ENCODE measurements around the gene PDE4C. TPM values are rescaled to one million over a fixed set of nuclear protein-coding genes. Genes with fewer than 3 reads are reported as not detected.

The PDE4C gene
- total RNA-seq, 1 donor from 2014 or later = 2.1 TPM

DNA sequence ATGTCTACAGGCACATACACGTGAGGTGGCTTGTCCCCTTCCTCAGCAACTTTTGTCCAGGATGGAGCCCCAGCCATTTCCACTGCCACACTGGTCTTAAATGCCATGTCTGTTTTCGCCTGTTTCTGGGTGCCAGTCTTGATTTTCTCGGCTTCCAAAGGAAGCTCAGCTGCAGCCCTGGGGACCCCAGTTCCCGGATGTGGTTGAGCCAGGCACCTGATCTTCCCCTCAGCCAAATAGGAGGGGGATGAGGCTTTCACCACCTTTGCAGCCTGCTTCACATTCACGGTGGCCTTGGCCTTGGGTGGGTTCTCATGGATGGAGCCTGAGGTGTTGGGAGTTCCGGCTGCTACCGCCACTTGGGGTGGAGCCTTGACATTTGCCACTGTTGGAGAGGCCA is 39.3 kb upstream of the PDE4C start:
- H3K9ac ChIP-seq (ENCODE audit: low read depth in 1 of 3, low read length in 3 of 3) = no peak overlapping the region
- H3K4me3 ChIP-seq (ENCODE audit: low read length in 3 of 3) = no peak overlapping the region
- no peak overlapping the region for H3K27ac ChIP-seq (ENCODE audit: low read depth, low read length)
- H3K27me3 ChIP-seq (ENCODE audit: control insufficient read depth in 3 of 3, insufficient read depth in 3 of 3, low read length in 3 of 3) = no peaks in the 10 kb centered on the region
- no peaks in the 10 kb centered on the region for H3K9me3 ChIP-seq (ENCODE audit: control insufficient read depth in 3 of 3, low read length in 3 of 3)
- H3K36me3 ChIP-seq (ENCODE audit: control insufficient read depth in 3 of 3, insufficient read depth in 3 of 3, low read length in 3 of 3) = peaks cover 14 to 34% (median 31%) of the 10 kb centered on the region in 3 donors
- peaks cover 0 to 11% (median 7%) of the 10 kb centered on the region in 3 donors for H3K4me1 ChIP-seq (ENCODE audit: control insufficient read depth in 3 of 3, insufficient read depth in 3 of 3, low read length in 3 of 3)

DNA sequence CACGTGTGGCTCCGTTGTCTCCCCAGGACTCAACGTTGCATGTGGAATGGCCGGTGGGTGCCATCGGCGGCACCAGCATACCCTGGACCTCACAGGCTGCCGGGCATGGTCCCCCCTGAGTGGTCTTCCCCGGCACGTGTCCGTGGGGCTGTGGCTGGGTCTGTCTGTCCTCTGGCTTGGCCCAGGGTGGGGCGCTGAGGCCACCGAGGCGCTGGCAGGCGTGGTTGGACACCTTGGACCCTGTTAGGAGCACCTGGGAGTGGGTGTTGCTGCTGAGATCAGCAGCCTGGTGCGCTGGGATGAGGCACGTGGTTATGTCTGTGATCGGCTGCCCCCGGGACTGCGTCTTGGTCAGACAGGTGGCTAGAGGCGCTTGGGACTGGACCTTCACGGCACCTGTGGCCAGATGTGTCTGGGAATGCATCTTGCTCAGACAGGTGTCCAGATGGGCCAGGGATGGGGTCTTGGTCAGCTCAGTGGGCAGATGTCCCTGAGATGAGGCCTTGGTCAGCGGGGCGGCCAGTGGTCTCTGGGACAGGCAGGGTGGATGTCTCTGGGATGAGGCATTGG is 38.8 kb upstream of the PDE4C start:
- no peaks in the 10 kb centered on the region for H3K9me3 ChIP-seq (ENCODE audit: control insufficient read depth in 3 of 3, low read length in 3 of 3)
- H3K9ac ChIP-seq (ENCODE audit: low read depth in 1 of 3, low read length in 3 of 3) = peak overlapping the region in 1 of 3 donors; percentile 45
- H3K27ac ChIP-seq (ENCODE audit: low read depth, low read length) = no peak overlapping the region
- peaks cover 14 to 34% (median 31%) of the 10 kb centered on the region in 3 donors for H3K36me3 ChIP-seq (ENCODE audit: control insufficient read depth in 3 of 3, insufficient read depth in 3 of 3, low read length in 3 of 3)
- H3K27me3 ChIP-seq (ENCODE audit: control insufficient read depth in 3 of 3, insufficient read depth in 3 of 3, low read length in 3 of 3) = no peaks in the 10 kb centered on the region
- no peak overlapping the region for H3K4me3 ChIP-seq (ENCODE audit: low read length in 3 of 3)
- peaks cover 0 to 11% (median 7%) of the 10 kb centered on the region in 3 donors for H3K4me1 ChIP-seq (ENCODE audit: control insufficient read depth in 3 of 3, insufficient read depth in 3 of 3, low read length in 3 of 3)

DNA sequence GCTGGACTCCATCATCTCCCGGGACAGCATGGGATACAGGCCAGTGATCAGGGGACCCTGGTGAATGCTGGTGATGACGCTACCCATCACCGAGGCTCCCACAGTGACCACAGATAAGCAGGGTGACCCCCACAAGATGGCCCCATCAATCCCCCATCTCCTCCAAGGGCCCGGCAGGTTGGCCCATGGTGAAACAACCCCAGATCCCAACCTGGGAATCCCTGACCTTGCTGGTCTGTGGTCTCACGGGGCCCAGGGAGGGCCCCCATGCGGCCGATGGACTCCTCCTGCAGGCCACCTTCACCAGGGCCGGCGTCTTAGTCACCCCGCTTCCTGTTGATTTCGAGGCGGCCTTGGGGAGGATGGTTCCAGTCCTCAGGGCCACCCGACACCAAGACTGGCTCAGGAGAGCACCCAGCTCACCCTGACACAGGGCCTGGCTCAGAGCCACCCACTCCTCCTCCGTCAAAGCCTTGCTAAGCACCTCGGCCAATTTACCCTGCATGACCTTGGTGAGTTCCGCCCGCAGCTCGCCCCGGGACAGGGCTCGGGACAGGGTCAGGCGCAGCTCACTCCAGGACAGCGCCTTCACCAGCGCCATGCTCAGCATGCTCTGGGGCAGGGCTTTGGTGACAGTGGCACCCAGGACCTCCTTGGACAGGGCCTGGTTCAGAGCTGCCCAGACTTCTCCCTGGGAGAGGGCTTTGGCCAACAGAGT is 38.1 kb upstream of the PDE4C start:
- Histone ChIP-seq H3K4me1 (ENCODE audit: control insufficient read depth in 3 of 3, insufficient read depth in 3 of 3, low read length in 3 of 3) (peaks cover 0 to 11% (median 7%) of the 10 kb centered on the region in 3 donors), H3K4me3 (ENCODE audit: low read length in 3 of 3) (peak overlapping the region in 1 of 3 donors; percentile 13), H3K9ac (ENCODE audit: low read depth in 1 of 3, low read length in 3 of 3) (peak overlapping the region in 1 of 3 donors; percentile 45), H3K27me3 (ENCODE audit: control insufficient read depth in 3 of 3, insufficient read depth in 3 of 3, low read length in 3 of 3) (no peaks in the 10 kb centered on the region), H3K27ac (ENCODE audit: low read depth, low read length) (no peak overlapping the region), H3K9me3 (ENCODE audit: control insufficient read depth in 3 of 3, low read length in 3 of 3) (no peaks in the 10 kb centered on the region), H3K36me3 (ENCODE audit: control insufficient read depth in 3 of 3, insufficient read depth in 3 of 3, low read length in 3 of 3) (peaks cover 14 to 33% (median 31%) of the 10 kb centered on the region in 3 donors)

DNA sequence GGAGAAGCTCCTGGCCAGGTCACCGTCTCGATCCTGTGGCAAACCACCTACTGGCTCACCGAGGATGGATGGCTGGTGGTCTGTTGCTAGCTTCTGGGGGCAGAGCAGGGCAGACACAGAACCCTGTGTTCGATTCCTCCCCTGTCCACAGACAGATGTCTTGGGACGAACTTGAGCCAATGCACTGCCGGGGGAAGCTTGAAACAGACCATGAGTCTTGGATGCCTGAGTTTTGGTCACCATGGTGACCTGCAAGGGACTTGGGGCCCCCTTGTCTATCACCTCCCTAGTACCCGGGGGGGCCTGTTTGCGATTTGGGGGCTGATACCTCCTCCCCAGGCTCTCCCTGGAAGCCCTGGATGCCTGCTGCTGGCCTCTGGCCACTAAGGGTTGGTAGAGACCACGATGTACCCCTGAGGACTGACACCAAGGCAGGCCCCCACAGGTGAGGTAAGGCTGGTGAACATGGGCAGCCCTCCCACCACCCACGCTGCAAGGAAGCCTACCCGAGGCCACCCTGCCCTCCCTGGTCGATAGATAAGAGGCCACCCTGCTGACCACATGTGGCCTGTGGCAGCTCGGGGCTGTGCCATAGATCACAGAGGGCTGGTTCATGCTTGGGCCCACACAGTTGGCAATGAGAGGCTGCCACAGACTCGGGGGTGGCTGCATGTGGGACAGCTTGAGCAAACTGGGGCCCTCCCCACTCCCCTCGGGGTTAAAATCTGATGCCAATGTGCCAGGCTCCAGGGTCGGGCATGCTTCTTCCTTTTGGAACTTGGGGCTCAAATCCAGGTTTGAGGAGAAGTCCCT is 37.3 kb upstream of the PDE4C start:
- peaks cover 14 to 31% (median 31%) of the 10 kb centered on the region in 3 donors for H3K36me3 ChIP-seq (ENCODE audit: control insufficient read depth in 3 of 3, insufficient read depth in 3 of 3, low read length in 3 of 3)
- no peak overlapping the region for H3K9ac ChIP-seq (ENCODE audit: low read depth in 1 of 3, low read length in 3 of 3)
- peaks cover 0 to 11% (median 7%) of the 10 kb centered on the region in 3 donors for H3K4me1 ChIP-seq (ENCODE audit: control insufficient read depth in 3 of 3, insufficient read depth in 3 of 3, low read length in 3 of 3)
- no peaks in the 10 kb centered on the region for H3K27me3 ChIP-seq (ENCODE audit: control insufficient read depth in 3 of 3, insufficient read depth in 3 of 3, low read length in 3 of 3)
- no peak overlapping the region for H3K4me3 ChIP-seq (ENCODE audit: low read length in 3 of 3)
- H3K27ac ChIP-seq (ENCODE audit: low read depth, low read length) = no peak overlapping the region
- H3K9me3 ChIP-seq (ENCODE audit: control insufficient read depth in 3 of 3, low read length in 3 of 3) = no peaks in the 10 kb centered on the region

DNA sequence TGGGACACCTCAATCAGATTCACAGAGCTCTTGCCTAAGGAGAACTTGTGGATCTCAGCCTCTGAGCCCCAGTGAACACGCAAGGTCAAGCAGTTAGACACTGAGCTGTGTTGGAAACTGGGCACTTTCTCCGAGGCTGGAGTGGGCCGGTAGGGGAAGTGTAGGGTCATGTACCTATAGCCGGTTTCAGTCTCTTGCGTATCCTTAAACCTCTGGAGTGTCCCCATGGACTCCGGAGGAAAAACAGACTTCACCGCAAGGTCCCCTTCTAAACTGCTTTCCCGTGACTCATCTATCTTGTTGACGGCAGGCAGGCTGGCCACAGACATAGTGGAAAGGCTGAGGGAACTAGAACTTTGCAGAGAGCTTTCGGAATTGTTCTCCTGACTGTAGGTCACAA is 36.7 kb upstream of the PDE4C start:
- Histone ChIP-seq H3K27ac (ENCODE audit: low read depth, low read length) (no peak overlapping the region), H3K36me3 (ENCODE audit: control insufficient read depth in 3 of 3, insufficient read depth in 3 of 3, low read length in 3 of 3) (peaks cover 14 to 31% (median 26%) of the 10 kb centered on the region in 3 donors), H3K4me1 (ENCODE audit: control insufficient read depth in 3 of 3, insufficient read depth in 3 of 3, low read length in 3 of 3) (peaks cover 0 to 11% (median 7%) of the 10 kb centered on the region in 3 donors), H3K27me3 (ENCODE audit: control insufficient read depth in 3 of 3, insufficient read depth in 3 of 3, low read length in 3 of 3) (no peaks in the 10 kb centered on the region), H3K9ac (ENCODE audit: low read depth in 1 of 3, low read length in 3 of 3) (no peak overlapping the region), H3K4me3 (ENCODE audit: low read length in 3 of 3) (no peak overlapping the region), H3K9me3 (ENCODE audit: control insufficient read depth in 3 of 3, low read length in 3 of 3) (no peaks in the 10 kb centered on the region)

DNA sequence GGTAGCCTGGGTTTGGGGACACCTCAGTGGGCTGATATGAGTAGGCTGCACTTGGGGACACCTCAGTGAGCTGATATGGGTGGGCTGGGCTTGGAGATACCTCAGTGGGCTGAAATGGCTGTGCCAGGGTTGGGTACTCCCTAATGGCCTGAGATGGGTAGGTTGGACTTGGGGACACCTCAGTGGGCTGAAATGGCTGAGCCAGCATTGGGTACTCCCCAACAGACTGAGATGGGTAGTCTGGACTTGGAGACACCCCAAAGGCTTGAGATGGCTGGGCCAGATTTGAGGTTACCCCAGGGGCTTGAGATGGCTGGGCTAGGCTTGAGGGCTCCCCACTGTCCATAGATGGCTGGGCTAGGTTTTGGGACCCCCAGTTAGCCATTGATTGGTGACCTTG is 35.9 kb upstream of the PDE4C start:
- H3K9ac ChIP-seq (ENCODE audit: low read depth in 1 of 3, low read length in 3 of 3) = no peak overlapping the region
- H3K27me3 ChIP-seq (ENCODE audit: control insufficient read depth in 3 of 3, insufficient read depth in 3 of 3, low read length in 3 of 3) = no peaks in the 10 kb centered on the region
- no peak overlapping the region for H3K4me3 ChIP-seq (ENCODE audit: low read length in 3 of 3)
- H3K9me3 ChIP-seq (ENCODE audit: control insufficient read depth in 3 of 3, low read length in 3 of 3) = no peaks in the 10 kb centered on the region
- H3K36me3 ChIP-seq (ENCODE audit: control insufficient read depth in 3 of 3, insufficient read depth in 3 of 3, low read length in 3 of 3) = peaks cover 11 to 28% (median 25%) of the 10 kb centered on the region in 3 donors
- H3K4me1 ChIP-seq (ENCODE audit: control insufficient read depth in 3 of 3, insufficient read depth in 3 of 3, low read length in 3 of 3) = peaks cover 0 to 15% (median 7%) of the 10 kb centered on the region in 3 donors
- H3K27ac ChIP-seq (ENCODE audit: low read depth, low read length) = no peak overlapping the region

DNA sequence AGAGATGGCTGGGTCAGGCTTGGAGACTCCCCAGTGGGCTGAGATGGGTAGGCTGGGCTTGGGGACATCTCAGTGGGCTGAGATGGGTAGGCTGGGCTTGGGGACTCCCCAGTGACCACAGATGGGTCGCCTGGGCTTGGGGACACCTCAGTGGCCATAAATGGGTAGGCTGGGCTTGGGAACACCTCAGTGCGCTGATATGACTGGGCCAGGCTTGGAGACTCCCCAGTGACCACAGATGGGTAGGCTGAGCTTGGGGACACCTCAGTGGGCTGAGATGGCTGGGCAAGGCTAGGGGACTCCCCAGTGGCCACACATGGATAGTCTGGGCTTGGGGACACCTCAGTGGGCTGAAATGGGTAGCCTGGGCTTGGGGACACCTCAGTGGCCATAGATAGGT is 35.2 kb upstream of the PDE4C start:
- H3K27me3 ChIP-seq (ENCODE audit: control insufficient read depth in 3 of 3, insufficient read depth in 3 of 3, low read length in 3 of 3) = no peaks in the 10 kb centered on the region
- H3K9me3 ChIP-seq (ENCODE audit: control insufficient read depth in 3 of 3, low read length in 3 of 3) = no peaks in the 10 kb centered on the region
- H3K4me3 ChIP-seq (ENCODE audit: low read length in 3 of 3) = no peak overlapping the region
- no peak overlapping the region for H3K9ac ChIP-seq (ENCODE audit: low read depth in 1 of 3, low read length in 3 of 3)
- peaks cover 4 to 21% (median 18%) of the 10 kb centered on the region in 3 donors for H3K36me3 ChIP-seq (ENCODE audit: control insufficient read depth in 3 of 3, insufficient read depth in 3 of 3, low read length in 3 of 3)
- no peak overlapping the region for H3K27ac ChIP-seq (ENCODE audit: low read depth, low read length)
- peaks cover 0 to 16% (median 7%) of the 10 kb centered on the region in 3 donors for H3K4me1 ChIP-seq (ENCODE audit: control insufficient read depth in 3 of 3, insufficient read depth in 3 of 3, low read length in 3 of 3)

DNA sequence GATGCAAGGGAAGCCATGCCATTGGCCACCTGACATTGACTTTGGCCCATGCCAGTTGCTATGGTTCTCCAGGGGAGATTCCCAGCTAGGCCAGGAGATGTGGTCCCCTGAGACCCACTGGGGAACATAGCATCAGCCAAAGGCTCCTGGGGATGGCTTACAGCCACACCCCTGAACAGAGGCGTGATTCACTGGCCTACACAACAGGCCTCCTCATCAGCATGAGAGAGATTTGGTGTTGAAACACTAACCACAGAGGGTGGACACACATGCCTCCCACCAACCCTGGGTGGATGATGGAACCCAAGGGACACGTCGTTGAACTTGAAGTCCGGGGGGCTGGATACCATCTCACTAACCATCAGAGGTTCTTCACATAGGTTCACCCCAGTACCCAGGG is 33.7 kb upstream of the PDE4C start:
- Histone ChIP-seq H3K36me3 (ENCODE audit: control insufficient read depth in 3 of 3, insufficient read depth in 3 of 3, low read length in 3 of 3) (peaks cover 0 to 12% (median 6%) of the 10 kb centered on the region in 3 donors), H3K4me1 (ENCODE audit: control insufficient read depth in 3 of 3, insufficient read depth in 3 of 3, low read length in 3 of 3) (peaks cover 0 to 11% (median 7%) of the 10 kb centered on the region in 3 donors), H3K9me3 (ENCODE audit: control insufficient read depth in 3 of 3, low read length in 3 of 3) (no peaks in the 10 kb centered on the region), H3K27me3 (ENCODE audit: control insufficient read depth in 3 of 3, insufficient read depth in 3 of 3, low read length in 3 of 3) (peaks cover under 1 to 7% (median 4%) of the 10 kb centered on the region in 3 donors), H3K27ac (ENCODE audit: low read depth, low read length) (no peak overlapping the region), H3K4me3 (ENCODE audit: low read length in 3 of 3) (no peak overlapping the region), H3K9ac (ENCODE audit: low read depth in 1 of 3, low read length in 3 of 3) (no peak overlapping the region)

DNA sequence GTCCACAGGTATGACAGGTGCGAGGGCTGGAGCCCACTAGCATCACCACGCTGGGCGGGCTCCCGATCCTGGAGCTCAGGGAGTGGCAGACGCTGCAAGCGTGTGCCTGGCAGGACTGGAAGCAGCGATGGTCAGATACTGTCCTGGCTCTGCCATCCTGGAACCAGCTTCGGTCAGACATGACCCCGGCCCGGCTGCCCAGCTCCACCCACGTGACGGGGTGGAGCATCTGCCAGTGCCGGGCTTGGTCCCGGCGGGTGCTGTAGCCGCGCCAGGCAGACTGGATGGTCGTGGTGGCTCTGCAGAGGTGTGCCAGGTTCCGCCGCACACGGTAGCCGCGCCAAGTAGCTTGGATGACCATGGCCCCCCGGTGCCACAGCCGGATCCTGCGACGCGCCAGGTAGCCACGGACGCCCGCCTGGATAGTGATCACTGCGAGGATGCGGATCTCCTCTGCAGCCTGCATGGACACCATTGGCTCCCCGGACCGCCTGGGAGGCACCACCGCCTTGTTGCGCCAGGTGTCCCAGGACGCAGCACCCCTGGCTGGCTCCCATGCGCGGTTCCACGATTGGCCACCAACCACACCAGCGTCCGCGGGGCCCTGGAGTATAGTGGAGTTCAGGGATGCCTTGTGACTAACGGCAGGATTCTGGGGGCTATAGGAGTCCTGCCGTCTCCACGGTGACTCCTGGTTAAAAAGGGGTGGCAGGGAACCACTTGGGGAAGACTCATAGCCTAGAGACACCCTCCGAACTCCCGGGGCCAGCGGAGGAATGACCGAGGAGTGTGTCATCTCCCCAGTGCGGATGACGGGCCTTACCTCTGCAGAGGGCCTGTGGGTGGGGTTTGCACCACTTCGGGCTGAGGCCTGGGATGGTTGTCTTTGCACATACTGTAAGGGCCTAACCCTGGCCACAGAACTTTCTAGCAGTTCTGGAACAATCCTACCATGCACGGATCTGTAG is 31.5 kb upstream of the PDE4C start:
- Histone ChIP-seq H3K36me3 (ENCODE audit: control insufficient read depth in 3 of 3, insufficient read depth in 3 of 3, low read length in 3 of 3) (no peaks in the 10 kb centered on the region), H3K9me3 (ENCODE audit: control insufficient read depth in 3 of 3, low read length in 3 of 3) (no peaks in the 10 kb centered on the region), H3K4me3 (ENCODE audit: low read length in 3 of 3) (no peak overlapping the region), H3K27me3 (ENCODE audit: control insufficient read depth in 3 of 3, insufficient read depth in 3 of 3, low read length in 3 of 3) (peaks cover 7 to 19% (median 11%) of the 10 kb centered on the region in 3 donors), H3K9ac (ENCODE audit: low read depth in 1 of 3, low read length in 3 of 3) (no peak overlapping the region), H3K4me1 (ENCODE audit: control insufficient read depth in 3 of 3, insufficient read depth in 3 of 3, low read length in 3 of 3) (peaks cover 0 to 5% (median 0%) of the 10 kb centered on the region in 3 donors), H3K27ac (ENCODE audit: low read depth, low read length) (no peak overlapping the region)
